HepG2 (cell line): Measurements from ENCODE around the gene PRR19. TPM values are rescaled to one million over a fixed set of nuclear protein-coding genes. Genes with fewer than 3 reads are reported as not detected.

ENCODE experiments used
- DNMT1 ChIP-seq: sonication (generic); formaldehyde crosslinking; IDR thresholded peaks from 2 replicates; pipeline ENCODE4 v1.5.1; 2020; ENCODE audit warnings: mild to moderate bottlenecking, missing genetic modification reagents
- HMG20B ChIP-seq: conservative IDR thresholded peaks from 2 replicates; pipeline ENCODE4 v1.6.1; 2016; ENCODE audit warnings: missing genetic modification reagents, missing compliant biosample characterization
- KLF16 ChIP-seq, 2 experiments: sonication (generic) in 1 of 2; formaldehyde crosslinking in 1 of 2; IDR thresholded peaks; 2 replicates each; pipeline versions ENCODE4 v1.6.1 to v1.8.0; 2016 to 2023; ENCODE audit warnings: missing genetic modification reagents in 2 of 2, missing compliant biosample characterization in 1 of 2
- MZF1 ChIP-seq: sonication (generic); formaldehyde crosslinking; IDR thresholded peaks from 2 replicates; pipeline ENCODE4 v1.8.1; 2023; ENCODE audit warnings: mild to moderate bottlenecking, missing genetic modification reagents, borderline replicate concordance
- NFKB2 ChIP-seq: sonication (generic); formaldehyde crosslinking; IDR thresholded peaks from 2 replicates; pipeline ENCODE4 v1.4.0; 2020; ENCODE audit warnings: missing genetic modification reagents, borderline replicate concordance
- TBL1XR1 ChIP-seq: fragments of 150-350 bp; IDR thresholded peaks from 2 replicates; pipeline ENCODE4 v1.6.1; 2014; ENCODE audit warnings: borderline replicate concordance, low read length; ENCODE audit not compliant: partially characterized antibody
- TOE1 ChIP-seq: sonication (generic); formaldehyde crosslinking; IDR thresholded peaks from 2 replicates; pipeline ENCODE4 v1.4.0; 2020; ENCODE audit warnings: mild to moderate bottlenecking, missing genetic modification reagents
- ZNF709 ChIP-seq: sonication (generic); formaldehyde crosslinking; IDR thresholded peaks from 2 replicates; pipeline ENCODE4 v1.5.0; 2020; ENCODE audit warnings: mild to moderate bottlenecking, missing genetic modification reagents
- ZNF737 ChIP-seq: sonication (generic); formaldehyde crosslinking; IDR thresholded peaks from 2 replicates; pipeline ENCODE4 v1.5.0; 2020; ENCODE audit warnings: missing genetic modification reagents, mild to moderate bottlenecking, borderline replicate concordance
- ZNF773 ChIP-seq: sonication (generic); formaldehyde crosslinking; IDR thresholded peaks from 2 replicates; pipeline ENCODE4 v1.4.0; 2020; ENCODE audit warnings: missing genetic modification reagents, borderline replicate concordance
- polyA plus RNA-seq, 8 experiments: library from polyadenylated mRNA; depleted of rRNA in 3 of 8; stranded (reverse) in 7 of 8; unstranded in 1 of 8; fragments of >200 nt; fragmentation: Illumina TruSeq in 4 of 8; extraction: Trizol in 4 of 8; gene quantifications; 2 replicates each; pipeline versions ENCODE4 v1.2.1 to v1.2.3, GENCODE V29; 2011 to 2016; ENCODE audit warnings: low read depth in 4 of 8, missing spikeins in 1 of 8, mixed read lengths in 1 of 8; ENCODE audit not compliant: insufficient read depth in 1 of 8
- total RNA-seq, 5 experiments: library from RNA; depleted of rRNA; stranded (reverse); fragments of >200 nt; fragmentation: Illumina TruSeq; extraction: Trizol; gene quantifications; 2 replicates each; pipeline ENCODE4 v1.2.3, GENCODE V29; 2016; ENCODE audit warnings: low read depth in 1 of 5
- TF ChIP-seq, protein P1 (sequence below): sonication (generic); formaldehyde crosslinking; conservative IDR thresholded peaks from 2 replicates; pipeline ENCODE4 v1.8.0; 2022; ENCODE audit warnings: missing genetic modification reagents
- TF ChIP-seq, protein P2 (sequence below): sonication (generic); formaldehyde crosslinking; IDR thresholded peaks from 2 replicates; pipeline ENCODE4 v1.5.1; 2020; ENCODE audit warnings: mild to moderate bottlenecking, missing genetic modification reagents
- TF ChIP-seq, protein P3 (sequence below), 2 experiments: IDR thresholded peaks; 2 replicates each; pipeline ENCODE4 v1.6.1; 2011 to 2012; ENCODE audit warnings: low read length in 2 of 2, borderline replicate concordance in 1 of 2, low read depth in 1 of 2, mild to moderate bottlenecking in 1 of 2, moderate library complexity in 1 of 2

Gene PRR19
- total and polyA plus RNA-seq, 2 of the 13 experiments (the other 11 are each of a cell fraction or from before 2014, with no cell fraction given) = 0.21 to 0.33 TPM

DNA sequence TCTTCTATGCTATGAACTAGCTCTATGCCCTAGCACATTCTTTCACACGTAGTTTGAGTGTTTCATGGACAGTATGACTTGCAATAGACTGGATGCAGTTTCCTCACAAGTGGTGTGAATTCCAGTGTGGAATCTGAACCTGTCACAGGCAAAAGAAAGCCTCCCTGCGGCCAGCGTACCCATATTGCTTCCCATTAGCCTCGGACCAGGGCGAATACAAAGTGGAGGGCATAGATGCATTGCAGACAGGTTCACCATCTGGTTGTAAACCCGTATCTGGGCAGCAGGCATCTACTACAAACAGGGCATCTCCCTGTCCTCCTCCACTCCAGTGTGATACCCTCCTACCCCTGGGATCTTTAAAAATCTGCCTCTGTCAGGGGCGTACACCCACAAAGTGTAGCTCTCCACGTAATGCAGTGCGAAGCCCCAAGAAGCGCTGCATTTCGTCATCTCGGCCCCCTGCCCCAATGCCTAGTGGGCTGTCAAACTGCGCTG is 34.2 kb upstream of the PRR19 start (continued):
- TF ChIP-seq MZF1 (CRISPR knock-in tag) = 0 out of 2 replicates have a peak, but pooled peaks have one; percentile 47
- peak; percentile 3 for TF ChIP-seq TBL1XR1
- TF ChIP-seq, protein P1, sequence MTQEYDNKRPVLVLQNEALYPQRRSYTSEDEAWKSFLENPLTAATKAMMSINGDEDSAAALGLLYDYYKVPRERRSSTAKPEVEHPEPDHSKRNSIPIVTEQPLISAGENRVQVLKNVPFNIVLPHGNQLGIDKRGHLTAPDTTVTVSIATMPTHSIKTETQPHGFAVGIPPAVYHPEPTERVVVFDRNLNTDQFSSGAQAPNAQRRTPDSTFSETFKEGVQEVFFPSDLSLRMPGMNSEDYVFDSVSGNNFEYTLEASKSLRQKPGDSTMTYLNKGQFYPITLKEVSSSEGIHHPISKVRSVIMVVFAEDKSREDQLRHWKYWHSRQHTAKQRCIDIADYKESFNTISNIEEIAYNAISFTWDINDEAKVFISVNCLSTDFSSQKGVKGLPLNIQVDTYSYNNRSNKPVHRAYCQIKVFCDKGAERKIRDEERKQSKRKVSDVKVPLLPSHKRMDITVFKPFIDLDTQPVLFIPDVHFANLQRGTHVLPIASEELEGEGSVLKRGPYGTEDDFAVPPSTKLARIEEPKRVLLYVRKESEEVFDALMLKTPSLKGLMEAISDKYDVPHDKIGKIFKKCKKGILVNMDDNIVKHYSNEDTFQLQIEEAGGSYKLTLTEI (CRISPR knock-in tag) = no peak
- no peak for TF ChIP-seq ZNF773 (CRISPR knock-in tag)
- TF ChIP-seq, protein P2, sequence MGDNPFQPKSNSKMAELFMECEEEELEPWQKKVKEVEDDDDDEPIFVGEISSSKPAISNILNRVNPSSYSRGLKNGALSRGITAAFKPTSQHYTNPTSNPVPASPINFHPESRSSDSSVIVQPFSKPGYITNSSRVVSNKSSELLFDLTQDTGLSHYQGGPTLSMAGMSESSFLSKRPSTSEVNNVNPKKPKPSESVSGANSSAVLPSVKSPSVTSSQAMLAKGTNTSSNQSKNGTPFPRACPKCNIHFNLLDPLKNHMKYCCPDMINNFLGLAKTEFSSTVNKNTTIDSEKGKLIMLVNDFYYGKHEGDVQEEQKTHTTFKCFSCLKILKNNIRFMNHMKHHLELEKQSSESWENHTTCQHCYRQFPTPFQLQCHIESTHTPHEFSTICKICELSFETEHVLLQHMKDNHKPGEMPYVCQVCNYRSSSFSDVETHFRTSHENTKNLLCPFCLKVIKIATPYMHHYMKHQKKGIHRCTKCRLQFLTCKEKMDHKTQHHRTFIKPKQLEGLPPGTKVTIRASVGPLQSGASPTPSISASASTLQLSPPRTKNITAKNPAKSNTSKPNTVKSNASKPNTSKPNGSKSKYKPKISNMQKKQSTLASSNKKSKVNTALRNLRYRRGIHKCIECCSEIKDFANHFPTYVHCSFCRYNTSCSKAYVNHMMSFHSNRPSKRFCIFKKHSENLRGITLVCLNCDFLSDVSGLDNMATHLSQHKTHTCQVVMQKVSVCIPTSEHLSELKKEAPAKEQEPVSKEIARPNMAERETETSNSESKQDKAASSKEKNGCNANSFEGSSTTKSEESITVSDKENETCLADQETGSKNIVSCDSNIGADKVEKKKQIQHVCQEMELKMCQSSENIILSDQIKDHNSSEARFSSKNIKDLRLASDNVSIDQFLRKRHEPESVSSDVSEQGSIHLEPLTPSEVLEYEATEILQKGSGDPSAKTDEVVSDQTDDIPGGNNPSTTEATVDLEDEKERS (CRISPR knock-in tag) = peak; percentile 64; the same call in 1 of the 2 replicates
- TF ChIP-seq, protein P3, sequence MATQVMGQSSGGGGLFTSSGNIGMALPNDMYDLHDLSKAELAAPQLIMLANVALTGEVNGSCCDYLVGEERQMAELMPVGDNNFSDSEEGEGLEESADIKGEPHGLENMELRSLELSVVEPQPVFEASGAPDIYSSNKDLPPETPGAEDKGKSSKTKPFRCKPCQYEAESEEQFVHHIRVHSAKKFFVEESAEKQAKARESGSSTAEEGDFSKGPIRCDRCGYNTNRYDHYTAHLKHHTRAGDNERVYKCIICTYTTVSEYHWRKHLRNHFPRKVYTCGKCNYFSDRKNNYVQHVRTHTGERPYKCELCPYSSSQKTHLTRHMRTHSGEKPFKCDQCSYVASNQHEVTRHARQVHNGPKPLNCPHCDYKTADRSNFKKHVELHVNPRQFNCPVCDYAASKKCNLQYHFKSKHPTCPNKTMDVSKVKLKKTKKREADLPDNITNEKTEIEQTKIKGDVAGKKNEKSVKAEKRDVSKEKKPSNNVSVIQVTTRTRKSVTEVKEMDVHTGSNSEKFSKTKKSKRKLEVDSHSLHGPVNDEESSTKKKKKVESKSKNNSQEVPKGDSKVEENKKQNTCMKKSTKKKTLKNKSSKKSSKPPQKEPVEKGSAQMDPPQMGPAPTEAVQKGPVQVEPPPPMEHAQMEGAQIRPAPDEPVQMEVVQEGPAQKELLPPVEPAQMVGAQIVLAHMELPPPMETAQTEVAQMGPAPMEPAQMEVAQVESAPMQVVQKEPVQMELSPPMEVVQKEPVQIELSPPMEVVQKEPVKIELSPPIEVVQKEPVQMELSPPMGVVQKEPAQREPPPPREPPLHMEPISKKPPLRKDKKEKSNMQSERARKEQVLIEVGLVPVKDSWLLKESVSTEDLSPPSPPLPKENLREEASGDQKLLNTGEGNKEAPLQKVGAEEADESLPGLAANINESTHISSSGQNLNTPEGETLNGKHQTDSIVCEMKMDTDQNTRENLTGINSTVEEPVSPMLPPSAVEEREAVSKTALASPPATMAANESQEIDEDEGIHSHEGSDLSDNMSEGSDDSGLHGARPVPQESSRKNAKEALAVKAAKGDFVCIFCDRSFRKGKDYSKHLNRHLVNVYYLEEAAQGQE (IDR thresholded peaks at IDR 0.05; ENCODE audit: borderline replicate concordance in 1 of 2, low read depth in 1 of 2, low read length in 2 of 2) = no peak
- no peak for TF ChIP-seq KLF16 (CRISPR knock-in tag; IDR thresholded peaks at IDR 0.05)
- no peak for TF ChIP-seq DNMT1
- TF ChIP-seq TOE1 = no peak
- no peak for TF ChIP-seq ZNF737
- no peak for TF ChIP-seq ZNF709 (CRISPR knock-in tag)
- no peak for TF ChIP-seq NFKB2 (CRISPR knock-in tag)
- TF ChIP-seq HMG20B (CRISPR knock-in tag) = no peak
